Posterior cingulate gyrus (tissue), 11 donors: ENCODE results near the gene KRT83.
A peak's percentile ranks its signal among the peaks of the same experiment; 100 is the strongest.

Experiments used
- DNase-seq, 10 donors: peaks; one replicate each; pipeline versions ENCODE4 v3.0.0 to v3.0.0-alpha.2; 2020 to 2021; ENCODE audit warnings: mixed read lengths in 3 of 10
- intact Hi-C: fragments of 100-400 bp; cut with DNase I; formaldehyde crosslinking; loops from one replicate; pipeline ENCODE4 v1.15.1; 2023

Gene KRT83

DNA sequence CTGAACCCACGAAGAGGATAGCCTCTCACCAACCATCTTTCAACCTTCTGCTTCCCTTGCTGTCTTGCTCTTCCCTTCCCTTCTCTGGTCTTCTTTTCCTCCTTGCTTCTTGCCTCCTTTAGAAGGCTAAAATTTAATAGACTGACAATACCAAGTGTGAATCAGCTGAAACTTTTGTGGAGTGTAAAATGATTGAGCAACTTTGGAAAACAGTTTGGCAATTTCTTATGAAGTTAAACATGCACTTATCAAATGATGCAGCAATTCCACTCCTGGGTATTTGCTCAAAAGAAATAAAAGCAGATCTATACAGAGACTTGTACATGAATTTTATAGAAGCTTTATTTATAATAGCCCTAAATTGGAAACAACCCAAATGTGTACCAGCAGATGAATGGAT lies 50.0 kb downstream of the KRT83 start:
- intact Hi-C loops = no loop called here
- DNase-seq = no peak

- intact Hi-C loops = no loop called here
- DNase-seq = peak in 2 of 10 donors; percentile 34 to 43
Measured at GRCh38 chr12:52270541-52271070, 50.6 kb downstream of the KRT83 start.

DNA sequence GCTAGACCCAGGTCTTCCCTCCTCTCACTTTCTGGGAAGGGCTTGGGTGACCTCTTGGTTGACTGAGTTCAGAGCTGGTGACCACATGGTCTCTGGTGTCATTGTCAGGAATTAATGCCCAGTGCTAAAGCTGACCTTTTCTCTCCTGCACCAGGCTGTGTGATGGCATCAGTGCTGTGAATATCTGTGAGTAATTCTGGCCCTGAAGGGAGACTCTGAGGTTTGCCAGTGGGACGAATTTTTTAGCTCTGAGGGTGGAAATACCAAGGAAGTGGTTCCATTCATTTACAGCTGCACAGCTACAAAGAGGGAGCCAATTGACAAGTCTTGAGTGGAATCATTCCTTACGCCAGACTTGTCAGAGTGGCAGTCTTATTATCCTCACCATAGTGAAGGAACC lies 53.0 kb downstream of the KRT83 start:
- DNase-seq = no peak
- intact Hi-C loops = no loop called here

DNA sequence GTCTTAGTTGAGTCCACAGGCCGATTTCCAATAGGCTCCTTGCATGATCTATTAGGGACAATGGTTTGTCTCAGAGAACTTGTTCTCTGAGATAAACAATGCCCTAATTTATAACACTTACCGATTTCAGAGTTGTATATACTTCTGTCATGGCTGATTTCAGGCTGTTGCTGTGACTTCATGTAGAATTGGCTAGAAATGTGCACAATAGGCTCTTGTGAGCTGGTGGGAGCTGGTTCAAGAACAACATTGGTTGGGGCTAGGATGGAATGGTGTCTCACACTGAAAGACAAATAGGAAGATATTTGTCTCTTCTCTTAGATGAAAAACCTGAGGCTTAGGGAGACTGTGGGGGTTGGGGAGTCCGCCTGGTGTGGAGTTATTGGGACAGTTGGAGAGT lies 53.5 kb downstream of the KRT83 start:
- intact Hi-C loops = no loop called here

GRCh38 chr12:52267266-52267665 lies 53.9 kb downstream of the KRT83 start:
- DNase-seq = peak in 1 of 10 donors; percentile 62
- intact Hi-C loops = no loop called here

More for the DNA sequence above, 53.5 kb downstream of the KRT83 start:
- DNase-seq = peak in 2 of 10 donors; percentile 6 to 49

- intact Hi-C loops = no loop called here
Measured at GRCh38 chr12:52266514-52266913, 54.7 kb downstream of the KRT83 start.

DNA sequence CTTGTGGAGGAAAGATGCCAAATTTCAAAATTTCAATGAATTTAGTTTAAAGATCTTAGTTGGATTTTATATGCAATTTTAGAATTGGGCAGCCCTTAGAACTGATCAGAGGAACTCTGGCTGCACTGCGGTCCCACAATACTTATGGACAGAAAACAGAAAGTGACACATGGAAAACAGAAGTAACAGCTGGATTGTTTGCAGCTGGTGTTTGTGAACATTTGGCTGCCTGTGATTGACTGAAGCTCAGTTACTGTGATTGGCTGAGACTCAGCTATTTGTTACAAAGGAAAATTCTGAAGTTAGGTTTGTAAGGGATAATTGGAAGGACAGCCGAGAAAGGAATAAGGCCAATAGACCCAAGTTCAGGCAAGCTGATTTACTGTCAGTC lies 56.8 kb downstream of the KRT83 start:
- peak in 2 of 10 donors; percentile 22 to 32 for DNase-seq
- intact Hi-C loops = no loop called here

More at GRCh38 chr12:52266514-52266913, 54.7 kb downstream of the KRT83 start:
- DNase-seq = peak in 2 of 10 donors; percentile 59 to 63
